Mesendoderm (in vitro differentiated cells): ENCODE data around the gene PGPEP1.
"Not testable (repeated sequence)": the region's sequence is repeated elsewhere in the genome, so short reads cannot be mapped to it uniquely, and the experiment has no call there.

Experiments used
- DNase-seq: peaks from one replicate; pipeline ENCODE4 v3.0.0; 2013
- H2AK5ac ChIP-seq: 2 replicates; pipeline ENCODE4 v1.6.1; 2013; ENCODE audit warnings: low read length, inconsistent platforms
- H2BK120ac ChIP-seq: 2 replicates; pipeline ENCODE4 v1.6.1; 2013; ENCODE audit warnings: low read depth, mild to moderate bottlenecking, low read length, moderate library complexity, mixed read lengths
- H2BK15ac ChIP-seq: replicated peaks from 2 replicates; pipeline ENCODE4 v1.6.1; 2013; ENCODE audit warnings: low read depth, mild to moderate bottlenecking, moderate library complexity
- H2BK5ac ChIP-seq: 2 replicates; pipeline ENCODE4 v1.6.1; 2013; ENCODE audit warnings: low read length, inconsistent platforms
- H3K18ac ChIP-seq: 2 replicates; pipeline ENCODE4 v1.6.1; 2013; ENCODE audit warnings: mild to moderate bottlenecking, low read length, mixed read lengths
- H3K23ac ChIP-seq: one replicate; pipeline ENCODE4 v1.6.1; 2013; ENCODE audit warnings: low read length
- H3K27ac ChIP-seq: 2 replicates; pipeline ENCODE4 v1.5.1; 2013; ENCODE audit warnings: low read depth, mild to moderate bottlenecking, inconsistent platforms, low read length, moderate library complexity
- H3K27me3 ChIP-seq: 2 replicates; pipeline ENCODE4 v1.6.1; 2013; ENCODE audit warnings: low read length, control low read depth, mild to moderate bottlenecking, inconsistent platforms; ENCODE audit not compliant: insufficient read depth, poor library complexity
- H3K36me3 ChIP-seq: 2 replicates; pipeline ENCODE4 v1.6.1; 2013; ENCODE audit warnings: low read length, inconsistent platforms; ENCODE audit not compliant: control insufficient read depth, insufficient read depth
- H3K4ac ChIP-seq: one replicate; pipeline ENCODE4 v1.6.1; 2013; ENCODE audit warnings: low read depth, mild to moderate bottlenecking, low read length, moderate library complexity
- H3K4me1 ChIP-seq: 2 replicates; pipeline ENCODE4 v1.6.1; 2013; ENCODE audit warnings: low read depth, low read length, inconsistent platforms; ENCODE audit not compliant: control insufficient read depth
- H3K4me2 ChIP-seq: 2 replicates; pipeline ENCODE4 v1.6.1; 2013; ENCODE audit warnings: low read length
- H3K4me3 ChIP-seq: 2 replicates; pipeline ENCODE4 v1.5.1; 2013; ENCODE audit warnings: mild to moderate bottlenecking, low read length
- H3K56ac ChIP-seq: one replicate; pipeline ENCODE4 v1.6.1; 2013; ENCODE audit warnings: low read length
- H3K79me1 ChIP-seq: 2 replicates; pipeline ENCODE4 v1.6.1; 2013; ENCODE audit warnings: low read length, inconsistent platforms
- H3K79me2 ChIP-seq: 2 replicates; pipeline ENCODE4 v1.6.1; 2013; ENCODE audit warnings: mild to moderate bottlenecking, low read length; ENCODE audit not compliant: control insufficient read depth, insufficient read depth
- H3K9ac ChIP-seq: 2 replicates; pipeline ENCODE4 v1.6.1; 2013; ENCODE audit warnings: low read length, inconsistent platforms
- H4K5ac ChIP-seq: one replicate; pipeline ENCODE4 v1.6.1; 2013; ENCODE audit warnings: low read length
- H4K8ac ChIP-seq: one replicate; pipeline ENCODE4 v1.6.1; 2013; ENCODE audit warnings: low read depth, mild to moderate bottlenecking, control low read depth, low read length, moderate library complexity
- WGBS: extraction: QIAGEN DNeasy Blood & Tissue Kit; methylation state at CpG from one replicate; pipeline ENCODE4 v1.1.7; 2013; ENCODE audit warnings: low lambda C conversion rate, missing lambda C conversion rate; ENCODE audit not compliant: insufficient coverage; ENCODE audit errors: extremely low coverage; 5-methylcytosine and 5-hydroxymethylcytosine counted together

The PGPEP1 gene

DNA sequence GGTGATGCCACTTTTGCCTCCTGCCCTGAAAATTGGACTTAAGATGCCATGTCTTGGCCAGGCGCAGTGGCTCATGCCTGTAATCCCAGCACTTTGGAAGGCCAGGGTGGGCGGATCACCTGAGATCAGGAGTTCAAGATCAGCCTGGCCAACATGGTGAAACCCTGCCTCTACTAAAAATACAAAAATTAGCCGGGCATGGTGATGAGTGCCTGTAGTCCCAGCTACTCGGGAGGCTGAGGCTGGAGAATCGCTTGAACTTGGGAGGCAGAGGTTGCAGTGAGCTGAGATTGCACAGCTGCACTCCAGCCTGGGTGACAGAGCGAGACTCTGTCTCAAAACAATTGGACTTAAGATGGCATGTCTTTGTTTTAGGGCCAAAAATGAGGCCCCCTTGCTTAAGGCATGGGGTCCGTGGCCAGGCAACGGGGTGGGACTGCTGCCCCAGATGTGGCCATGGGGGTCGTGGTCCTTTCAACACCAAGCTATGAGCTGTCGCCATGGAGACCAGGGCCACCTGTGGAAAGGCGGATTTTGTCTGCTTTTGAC is 24.0 kb downstream of the PGPEP1 start:
- Histone ChIP-seq H2BK120ac (peak overlapping the region; percentile 66), H3K18ac (peak overlapping the region; percentile 66), H3K27ac (peak overlapping the region; percentile 54), H3K56ac (peak overlapping the region; percentile 85), H3K9ac (peak overlapping the region; percentile 17), H3K4ac (peak overlapping the region; percentile 84), H2AK5ac (peak overlapping the region; percentile 48), H2BK5ac (peak overlapping the region; percentile 96)
- H3K4me3 ChIP-seq, H3K79me2 ChIP-seq, H4K5ac ChIP-seq, H3K27me3 ChIP-seq, H3K23ac ChIP-seq, H3K79me1 ChIP-seq, H3K36me3 ChIP-seq, H4K8ac ChIP-seq, H3K4me1 ChIP-seq, H3K4me2 ChIP-seq, H2BK15ac ChIP-seq: not testable (repeated sequence)
- no CpG with 5 or more reads among the region's 11 CpGs for WGBS
- DNase-seq = peak; percentile 43

DNA sequence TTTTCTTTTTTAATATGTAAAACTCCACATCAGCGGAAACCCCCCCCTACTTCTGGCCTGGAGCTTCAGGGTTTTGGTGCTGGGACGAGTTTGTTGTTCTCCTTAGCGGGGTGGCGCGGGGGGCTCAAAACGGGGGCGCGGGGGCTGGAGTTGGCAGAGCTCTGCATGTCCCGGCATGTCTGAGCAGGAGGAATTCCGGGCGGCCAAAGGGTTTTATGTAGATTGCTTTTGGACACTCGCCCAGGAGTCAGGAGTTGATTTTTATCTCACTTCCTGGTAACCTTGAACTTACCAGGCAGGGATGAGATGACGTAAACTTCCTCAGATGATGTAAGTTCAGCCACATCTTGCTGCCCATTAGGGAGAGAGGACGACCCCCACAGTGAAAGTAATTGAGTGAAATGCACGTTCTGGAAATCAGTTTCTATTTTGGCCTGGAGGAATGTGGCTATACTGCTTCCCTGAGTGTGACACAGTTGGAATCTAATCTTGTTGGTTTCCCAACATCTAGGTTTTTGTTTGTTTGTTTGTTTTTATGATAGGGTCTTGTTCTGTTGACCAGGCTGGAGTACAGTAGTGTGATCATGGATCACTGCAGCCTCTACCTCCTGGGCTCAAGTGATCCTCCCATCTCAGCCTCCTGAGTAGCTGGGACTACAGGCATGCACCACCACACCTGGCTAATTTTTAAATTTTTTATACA is 24.6 kb downstream of the PGPEP1 start:
- Histone ChIP-seq H3K79me1 (no peaks in the 10 kb centered on the region), H4K5ac (no peak overlapping the region), H3K4me1 (peaks cover 4% of the 10 kb centered on the region), H3K18ac (peak overlapping the region; percentile 31), H3K23ac (no peak overlapping the region), H2BK5ac (peak overlapping the region; percentile 96), H3K9ac (no peak overlapping the region), H3K4me2 (no peak overlapping the region), H2AK5ac (no peak overlapping the region), H3K4me3 (no peak overlapping the region), H3K36me3 (no peaks in the 10 kb centered on the region), H2BK15ac (no peak overlapping the region), H2BK120ac (peak overlapping the region; percentile 97), H3K56ac (peak overlapping the region; percentile 85), H3K27ac (peak overlapping the region; percentile 55), H4K8ac (no peak overlapping the region), H3K79me2 (no peaks in the 10 kb centered on the region), H3K27me3 (no peaks in the 10 kb centered on the region), H3K4ac (peak overlapping the region; percentile 89)
- no CpG with 5 or more reads among the region's 15 CpGs for WGBS
- DNase-seq = peak; percentile 99

DNA sequence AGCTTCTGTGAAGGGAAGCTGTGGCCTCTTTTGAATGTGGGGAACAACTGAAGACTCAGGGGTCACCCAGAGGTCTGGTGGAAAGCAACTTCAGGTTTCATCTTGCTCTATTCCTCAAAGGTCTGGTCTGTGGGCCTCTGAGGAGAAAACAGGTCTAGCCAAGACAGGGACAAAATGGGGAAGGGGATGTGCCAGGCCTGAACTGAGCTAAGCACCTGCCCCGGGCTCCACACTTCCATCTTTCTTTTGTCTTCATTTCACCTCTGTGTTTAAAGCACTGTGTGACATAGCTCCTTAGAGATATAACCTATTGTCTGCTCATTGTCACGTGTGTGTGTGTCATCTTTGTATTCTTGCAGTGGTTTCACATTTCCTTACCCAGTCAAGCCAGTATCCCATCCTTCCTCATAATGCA is 25.6 kb downstream of the PGPEP1 start:
- Histone ChIP-seq H3K27ac (peak overlapping the region; percentile 55), H3K4ac (peak overlapping the region; percentile 63), H3K4me1 (peaks cover 4% of the 10 kb centered on the region)

DNA sequence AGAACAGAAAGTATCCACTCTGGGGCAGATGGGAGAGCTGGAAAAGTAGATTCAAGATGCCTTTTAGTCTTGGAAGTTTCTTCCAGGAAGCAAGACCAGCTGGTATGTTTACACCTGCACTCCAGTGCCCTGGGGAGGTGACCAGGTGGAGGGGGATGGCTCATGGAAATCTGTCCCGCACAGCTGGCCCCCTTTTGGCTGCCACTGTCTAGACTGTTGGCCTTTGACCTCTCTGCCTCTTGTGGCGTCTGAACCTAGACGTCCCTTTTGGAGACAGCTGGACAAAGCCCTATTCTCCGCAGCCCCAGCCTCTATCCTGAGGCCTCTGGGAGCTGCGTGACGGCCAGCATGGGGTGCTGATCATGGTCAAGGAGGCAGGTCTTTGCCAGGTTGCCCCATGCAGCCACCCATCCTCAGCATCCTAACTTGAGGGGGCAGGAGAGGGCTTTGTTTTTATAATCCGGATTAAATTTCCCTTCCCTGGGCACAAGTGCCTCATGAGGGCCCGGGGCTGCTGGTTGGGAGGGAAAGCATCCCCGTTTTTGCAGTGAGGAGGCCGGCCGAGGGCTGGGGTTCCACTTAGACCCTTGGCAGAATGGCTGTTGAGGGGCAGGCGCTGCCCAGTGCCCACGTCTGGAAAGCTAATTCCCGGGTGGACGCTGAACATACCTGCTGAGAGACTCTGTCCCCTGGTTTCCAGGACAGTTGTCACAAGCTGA is 28.3 kb downstream of the PGPEP1 start:
- H3K18ac ChIP-seq = peak overlapping the region; percentile 86
- no peak overlapping the region for H2AK5ac ChIP-seq
- H3K4ac ChIP-seq = peak overlapping the region; percentile 73
- H3K79me1 ChIP-seq = no peaks in the 10 kb centered on the region
- no peak overlapping the region for H3K23ac ChIP-seq
- no peak overlapping the region for H2BK5ac ChIP-seq
- H2BK15ac ChIP-seq = no peak overlapping the region
- H3K27ac ChIP-seq = peak overlapping the region; percentile 37
- peaks cover 7% of the 10 kb centered on the region for H3K4me1 ChIP-seq
- no peak overlapping the region for H3K9ac ChIP-seq
- H3K4me2 ChIP-seq = no peak overlapping the region
- no peak overlapping the region for H4K8ac ChIP-seq
- no peak for DNase-seq
- peak overlapping the region; percentile 60 for H3K56ac ChIP-seq
- no peaks in the 10 kb centered on the region for H3K36me3 ChIP-seq
- H2BK120ac ChIP-seq = no peak overlapping the region
- no peaks in the 10 kb centered on the region for H3K27me3 ChIP-seq
- no CpG with 5 or more reads among the region's 15 CpGs for WGBS
- no peak overlapping the region for H4K5ac ChIP-seq
- H3K79me2 ChIP-seq = no peaks in the 10 kb centered on the region
- no peak overlapping the region for H3K4me3 ChIP-seq

More for the DNA sequence above, 25.6 kb downstream of the PGPEP1 start:
- Histone ChIP-seq H3K23ac (no peak overlapping the region), H3K36me3 (no peaks in the 10 kb centered on the region), H3K79me1 (no peaks in the 10 kb centered on the region), H3K27me3 (no peaks in the 10 kb centered on the region), H3K4me2 (no peak overlapping the region), H3K4me3 (no peak overlapping the region), H2BK15ac (no peak overlapping the region), H3K9ac (no peak overlapping the region), H4K5ac (no peak overlapping the region), H2BK5ac (peak overlapping the region; percentile 8), H3K56ac (peak overlapping the region; percentile 44), H2AK5ac (peak overlapping the region; percentile 54), H4K8ac (no peak overlapping the region), H3K79me2 (no peaks in the 10 kb centered on the region), H3K18ac (peak overlapping the region; percentile 46), H2BK120ac (peak overlapping the region; percentile 97)
- DNase-seq = no peak
- no CpG with 5 or more reads among the region's 2 CpGs for WGBS

DNA sequence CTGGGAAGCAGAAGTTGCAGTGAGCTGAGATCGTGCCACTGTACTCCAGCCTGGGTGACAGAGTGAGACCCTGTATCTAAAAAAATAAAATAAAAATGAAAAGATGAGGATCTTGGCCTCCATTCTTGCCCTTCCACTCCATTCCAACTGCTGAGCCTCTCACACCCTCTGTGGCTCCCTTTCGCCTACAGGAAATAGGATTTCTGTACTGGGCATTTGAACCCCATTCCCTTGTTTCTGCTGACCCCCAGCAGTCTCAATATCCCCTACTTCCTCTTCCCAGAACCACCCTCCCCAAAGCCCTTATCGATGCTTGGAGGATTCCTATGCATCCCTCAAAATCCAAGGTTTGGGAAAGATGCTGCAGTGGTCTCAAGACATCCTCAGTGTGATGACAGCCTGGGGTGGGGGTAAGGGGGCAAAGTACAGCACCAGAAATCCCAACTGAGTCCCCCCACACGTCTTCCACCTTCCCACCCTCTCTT is 33.1 kb downstream of the PGPEP1 start:
- no peaks in the 10 kb centered on the region for H3K36me3 ChIP-seq
- WGBS = no CpG with 5 or more reads among the region's 4 CpGs
- no peak for DNase-seq
- no peak overlapping the region for H2BK15ac ChIP-seq
- peak overlapping the region; percentile 98 for H3K4ac ChIP-seq
- peak overlapping the region; percentile 57 for H3K9ac ChIP-seq
- H3K4me3 ChIP-seq = no peak overlapping the region
- no peaks in the 10 kb centered on the region for H3K27me3 ChIP-seq
- H3K18ac ChIP-seq = peak overlapping the region; percentile 94
- H3K79me1 ChIP-seq = no peaks in the 10 kb centered on the region
- no peaks in the 10 kb centered on the region for H3K79me2 ChIP-seq
- H3K23ac ChIP-seq = no peak overlapping the region
- peak overlapping the region; percentile 89 for H3K27ac ChIP-seq
- H4K5ac ChIP-seq = no peak overlapping the region
- peak overlapping the region; percentile 95 for H2BK120ac ChIP-seq
- H4K8ac ChIP-seq = peak overlapping the region; percentile 77
- no peak overlapping the region for H3K4me2 ChIP-seq
- peak overlapping the region; percentile 96 for H2BK5ac ChIP-seq
- H3K56ac ChIP-seq = peak overlapping the region; percentile 90
- peaks cover 9% of the 10 kb centered on the region for H3K4me1 ChIP-seq
- H2AK5ac ChIP-seq = peak overlapping the region; percentile 73
